Loucy (cell line): Measurements from ENCODE around the gene LSP1.

Experiments
- H2AFZ ChIP-seq: fragments of 200-600 bp; sonication (generic); 2 replicates; pipeline ENCODE4 v1.6.0; 2016; ENCODE audit warnings: antibody characterized with exemption, mild to moderate bottlenecking, low read length, moderate library complexity
- H3F3A ChIP-seq: fragments of 200-600 bp; 2 replicates; pipeline ENCODE4 v1.6.0; 2016; ENCODE audit warnings: antibody characterized with exemption, low read depth, mild to moderate bottlenecking
- H3K27me3 ChIP-seq: fragments of 200-600 bp; sonication (generic); 2 replicates; pipeline ENCODE4 v1.6.1; 2014; ENCODE audit warnings: low read length, mild to moderate bottlenecking; ENCODE audit not compliant: insufficient read depth, poor library complexity, severe bottlenecking
- H3K36me3 ChIP-seq: fragments of 200-600 bp; sonication (generic); 2 replicates; pipeline ENCODE4 v1.6.1; 2016; ENCODE audit warnings: low read length; ENCODE audit not compliant: insufficient read depth
- H3K4me1 ChIP-seq: fragments of 200-600 bp; sonication (generic); 2 replicates; pipeline ENCODE4 v1.5.1; 2014; ENCODE audit warnings: low read length, mild to moderate bottlenecking; ENCODE audit not compliant: insufficient read depth, poor library complexity, severe bottlenecking
- H3K4me2 ChIP-seq: fragments of 200-600 bp; sonication (generic); 2 replicates; pipeline ENCODE4 v1.6.0; 2014; ENCODE audit warnings: antibody characterized with exemption, low read length, low read depth, mild to moderate bottlenecking; ENCODE audit not compliant: poor library complexity, severe bottlenecking
- H3K4me3 ChIP-seq: fragments of 200-600 bp; sonication (generic); 2 replicates; pipeline ENCODE4 v1.5.1; 2014; ENCODE audit warnings: low read length, mild to moderate bottlenecking, mixed read lengths; ENCODE audit not compliant: poor library complexity, severe bottlenecking
- H3K79me2 ChIP-seq: fragments of 200-600 bp; sonication (generic); 2 replicates; pipeline ENCODE4 v1.6.1; 2014; ENCODE audit warnings: low read length; ENCODE audit not compliant: insufficient read depth
- H3K9ac ChIP-seq: fragments of 200-600 bp; sonication (generic); 2 replicates; pipeline ENCODE4 v1.6.0; 2014; ENCODE audit warnings: mild to moderate bottlenecking, low read depth, low read length, moderate library complexity; ENCODE audit not compliant: poor library complexity, severe bottlenecking
- H3K9me2 ChIP-seq: fragments of 200-600 bp; sonication (generic); replicated peaks from 2 replicates; pipeline ENCODE4 v1.6.1; 2016; ENCODE audit warnings: low read depth, low read length, mixed read lengths
- H3K9me3 ChIP-seq: fragments of 200-600 bp; sonication (generic); 2 replicates; pipeline ENCODE4 v1.6.1; 2014; ENCODE audit warnings: mild to moderate bottlenecking, antibody characterized with exemption, low read length, low read depth; ENCODE audit not compliant: insufficient read depth
- H4K20me1 ChIP-seq: fragments of 200-600 bp; sonication (generic); 2 replicates; pipeline ENCODE4 v1.6.0; 2014; ENCODE audit warnings: antibody characterized with exemption, low read length, mild to moderate bottlenecking; ENCODE audit not compliant: insufficient read depth, poor library complexity, severe bottlenecking
- CTCF ChIP-seq: fragments of 200-600 bp; sonication (generic); conservative IDR thresholded peaks from 2 replicates; pipeline ENCODE4 v1.5.1; 2014; ENCODE audit warnings: mild to moderate bottlenecking, antibody characterized with exemption, low read length
- EZH2phosphoT487 ChIP-seq: fragments of 200-600 bp; IDR thresholded peaks from 2 replicates; pipeline ENCODE4 v1.6.1; 2018; ENCODE audit warnings: antibody characterized with exemption, mild to moderate bottlenecking, moderate library complexity, borderline replicate concordance

Gene LSP1

GRCh38 chr11:1899090-1899489 is 46.2 kb downstream of the LSP1 start:
- Histone ChIP-seq H2AFZ (no peak overlapping the region), H3K36me3 (no peaks in the 10 kb centered on the region), H3K4me3 (no peak overlapping the region), H3K9ac (no peak overlapping the region), H3F3A (no peaks in the 10 kb centered on the region), H4K20me1 (no peaks in the 10 kb centered on the region), H3K9me3 (no peaks in the 10 kb centered on the region), H3K79me2 (no peaks in the 10 kb centered on the region), H3K4me1 (no peaks in the 10 kb centered on the region), H3K27me3 (no peaks in the 10 kb centered on the region), H3K9me2 (no peaks in the 10 kb centered on the region), H3K4me2 (no peak overlapping the region)
- TF ChIP-seq CTCF = no peak
- no peak for TF ChIP-seq EZH2phosphoT487

DNA sequence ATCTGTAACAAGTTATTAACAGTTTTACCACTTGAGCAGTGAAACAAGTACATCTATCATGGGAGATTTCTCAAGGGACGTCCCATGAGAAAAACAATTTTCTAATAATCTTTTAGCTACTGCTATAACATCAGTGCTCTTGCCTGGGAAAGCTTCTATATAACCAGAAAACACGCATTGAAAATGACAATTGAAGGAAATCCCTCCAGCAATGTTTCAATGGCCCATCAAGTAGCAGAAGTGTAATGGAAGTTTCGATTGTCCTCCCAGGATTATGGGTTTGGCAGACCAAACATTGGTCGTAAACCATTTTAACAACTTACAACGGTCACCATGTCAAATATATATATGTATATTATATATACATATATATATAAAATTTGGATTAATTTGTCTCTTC is 46.8 kb downstream of the LSP1 start:
- H4K20me1 ChIP-seq = no peaks in the 10 kb centered on the region
- H3K9me3 ChIP-seq = no peaks in the 10 kb centered on the region
- no peaks in the 10 kb centered on the region for H3F3A ChIP-seq
- no peaks in the 10 kb centered on the region for H3K27me3 ChIP-seq
- no peaks in the 10 kb centered on the region for H3K79me2 ChIP-seq
- no peak overlapping the region for H2AFZ ChIP-seq
- no peaks in the 10 kb centered on the region for H3K9me2 ChIP-seq
- TF ChIP-seq EZH2phosphoT487 (no peak), CTCF (no peak)
- no peak overlapping the region for H3K4me3 ChIP-seq
- H3K9ac ChIP-seq = no peak overlapping the region
- no peaks in the 10 kb centered on the region for H3K4me1 ChIP-seq
- H3K4me2 ChIP-seq = no peak overlapping the region
- no peaks in the 10 kb centered on the region for H3K36me3 ChIP-seq

GRCh38 chr11:1906181-1906580 is 53.3 kb downstream of the LSP1 start:
- Histone ChIP-seq H4K20me1 (no peaks in the 10 kb centered on the region), H3K4me1 (peaks cover 21% of the 10 kb centered on the region), H3K36me3 (no peaks in the 10 kb centered on the region), H3K9me2 (no peaks in the 10 kb centered on the region), H3K9me3 (no peaks in the 10 kb centered on the region), H3K79me2 (no peaks in the 10 kb centered on the region), H2AFZ (peak overlapping the region; percentile 75), H3K27me3 (no peaks in the 10 kb centered on the region), H3K4me2 (peak overlapping the region; percentile 76), H3K9ac (peak overlapping the region; percentile 74), H3F3A (no peaks in the 10 kb centered on the region), H3K4me3 (peak overlapping the region; percentile 50)
- TF ChIP-seq EZH2phosphoT487 (no peak), CTCF (no peak)
